NCI-H510A treated with DMSO at 0.1 percent for 48 hours (cell line): ENCODE results near the gene ANXA10.
A peak's percentile ranks its signal among the peaks of the same experiment; 100 is the strongest.
"Not testable (repeated sequence)": the region's sequence is repeated elsewhere in the genome, so short reads cannot be mapped to it uniquely, and the experiment has no call there.

Source experiments
- DNase-seq: peaks from one replicate; lab custom pipeline; 2025; lab: John Stamatoyannopoulos, UW

ANXA10 gene

DNA sequence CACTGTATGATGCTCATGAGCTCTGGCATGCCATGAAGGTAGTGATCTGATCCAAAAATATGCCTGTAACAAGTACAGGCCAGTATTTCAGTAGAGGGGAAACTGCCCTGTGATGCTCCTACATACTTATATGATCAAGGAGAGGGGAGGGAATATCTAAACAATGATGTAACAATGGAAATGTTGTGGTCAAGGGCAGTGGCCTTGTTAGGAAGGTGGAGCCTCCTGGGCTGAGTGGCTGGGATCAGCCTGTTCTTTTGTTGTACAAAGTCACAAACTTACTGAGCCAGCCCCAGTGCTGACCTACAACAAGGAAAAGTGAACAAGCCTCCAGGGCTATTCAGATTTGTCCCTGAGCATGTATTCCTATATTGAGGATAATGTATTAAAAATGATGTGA is 70.3 kb downstream of the ANXA10 start:
- DNase-seq: no peak

DNA sequence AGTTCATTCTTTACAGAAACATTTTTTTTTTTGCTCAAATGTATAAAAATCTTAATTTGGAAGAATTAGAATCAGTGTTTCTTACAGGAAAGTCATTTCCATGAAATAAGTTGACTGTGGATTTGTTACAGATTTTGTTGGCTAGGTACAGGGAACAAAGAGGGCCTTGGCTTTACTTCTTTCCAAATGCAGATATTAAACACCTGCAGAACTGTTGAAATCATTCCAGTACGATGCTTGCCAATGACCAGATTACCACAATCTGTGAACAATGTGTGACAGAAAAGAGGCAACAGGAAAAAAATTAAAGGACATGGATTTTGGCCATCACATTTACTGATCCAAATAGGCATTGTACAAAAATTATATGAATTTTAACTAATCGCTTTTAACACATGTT is 70.8 kb downstream of the ANXA10 start:
- DNase-seq: no peak

DNA sequence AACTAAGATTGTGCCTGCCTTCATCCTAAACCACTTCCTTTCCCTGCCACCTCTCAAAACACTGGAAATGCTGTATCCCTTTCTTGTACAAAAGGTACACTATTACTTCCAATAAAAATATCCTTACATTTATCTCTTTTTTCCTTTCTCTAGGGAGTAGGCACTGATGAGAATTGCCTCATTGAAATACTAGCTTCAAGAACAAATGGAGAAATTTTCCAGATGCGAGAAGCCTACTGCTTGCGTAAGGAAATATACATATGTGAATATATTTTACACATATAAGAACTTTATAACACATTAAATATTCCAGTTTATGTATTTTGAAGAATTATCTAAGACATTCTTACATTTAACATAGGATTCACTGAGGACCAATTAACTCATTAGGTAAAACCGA is 71.7 kb downstream of the ANXA10 start:
- no peak for DNase-seq

DNA sequence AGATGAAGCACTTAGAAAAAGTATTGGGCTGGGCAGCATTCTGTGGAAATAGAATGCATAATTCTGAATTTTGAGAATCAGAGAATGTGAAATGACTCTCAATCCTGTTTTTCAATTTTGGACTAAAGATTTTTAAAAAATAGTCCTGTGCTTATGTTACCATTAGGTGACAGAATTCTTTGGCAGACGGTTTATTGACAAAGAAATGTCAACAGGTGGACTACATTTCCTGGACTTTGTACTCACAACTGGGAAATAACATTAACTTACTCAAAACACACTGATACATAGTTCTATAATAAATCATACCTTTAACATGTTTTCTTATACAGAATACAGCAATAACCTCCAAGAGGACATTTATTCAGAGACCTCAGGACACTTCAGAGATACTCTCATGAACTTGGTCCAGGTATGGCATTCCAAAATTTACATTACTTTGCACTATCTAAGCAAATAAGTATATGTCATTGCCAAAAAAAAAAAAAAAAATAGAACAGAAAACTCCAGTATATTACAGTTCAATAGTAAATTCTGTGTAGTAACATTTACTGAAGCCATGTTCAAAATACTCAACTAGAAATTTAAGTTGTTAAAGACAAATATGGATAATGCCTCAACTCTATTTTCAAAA is 72.7 kb downstream of the ANXA10 start:
- DNase-seq: no peak

DNA sequence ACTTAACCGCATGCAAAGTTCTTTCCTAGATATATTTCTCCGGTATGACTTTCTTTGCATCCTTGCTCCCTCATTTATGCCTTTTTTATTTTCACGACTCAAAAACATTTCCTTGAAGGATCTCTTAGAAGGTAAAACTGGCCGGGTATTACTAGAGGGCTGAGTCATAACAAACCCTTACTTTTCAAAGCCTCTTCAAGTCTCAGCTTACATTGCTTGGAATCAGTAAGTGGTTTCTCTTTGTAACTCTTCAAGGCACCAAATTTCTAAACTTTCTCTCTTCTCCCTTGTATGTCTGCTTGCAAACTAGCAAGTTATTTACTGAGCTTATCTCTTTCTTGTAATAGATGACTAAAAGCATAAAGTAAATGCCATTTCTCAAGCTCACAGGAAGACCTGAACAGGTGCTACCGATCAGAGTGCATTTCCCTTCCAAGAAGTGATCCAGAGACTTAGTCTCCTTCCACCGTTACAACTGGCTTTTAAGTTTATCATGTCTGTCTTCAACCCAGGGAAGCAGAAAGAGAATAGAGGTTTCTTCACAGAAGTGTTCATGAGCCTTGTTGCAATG is 75.5 kb downstream of the ANXA10 start:
- DNase-seq: no peak

DNA sequence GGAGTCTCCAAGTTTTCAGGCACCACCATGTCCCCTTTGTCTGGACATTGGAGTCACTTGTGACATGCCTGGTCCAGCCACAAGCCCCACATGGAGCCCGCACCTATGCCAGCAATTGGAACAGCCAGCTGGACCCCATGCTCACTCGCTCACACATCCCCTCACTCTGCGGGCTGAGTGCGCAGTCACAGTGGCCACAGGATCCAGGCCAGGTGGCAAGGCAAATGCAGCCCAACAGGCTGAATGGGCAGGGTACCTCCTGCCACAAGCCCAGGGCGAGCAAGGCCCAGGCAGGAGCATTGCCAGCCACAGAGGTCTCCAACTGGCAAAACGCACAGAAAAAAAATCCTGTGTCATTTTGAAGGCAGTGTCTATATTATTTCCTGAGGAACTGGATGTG is 82.0 kb downstream of the ANXA10 start:
- no peak for DNase-seq

DNA sequence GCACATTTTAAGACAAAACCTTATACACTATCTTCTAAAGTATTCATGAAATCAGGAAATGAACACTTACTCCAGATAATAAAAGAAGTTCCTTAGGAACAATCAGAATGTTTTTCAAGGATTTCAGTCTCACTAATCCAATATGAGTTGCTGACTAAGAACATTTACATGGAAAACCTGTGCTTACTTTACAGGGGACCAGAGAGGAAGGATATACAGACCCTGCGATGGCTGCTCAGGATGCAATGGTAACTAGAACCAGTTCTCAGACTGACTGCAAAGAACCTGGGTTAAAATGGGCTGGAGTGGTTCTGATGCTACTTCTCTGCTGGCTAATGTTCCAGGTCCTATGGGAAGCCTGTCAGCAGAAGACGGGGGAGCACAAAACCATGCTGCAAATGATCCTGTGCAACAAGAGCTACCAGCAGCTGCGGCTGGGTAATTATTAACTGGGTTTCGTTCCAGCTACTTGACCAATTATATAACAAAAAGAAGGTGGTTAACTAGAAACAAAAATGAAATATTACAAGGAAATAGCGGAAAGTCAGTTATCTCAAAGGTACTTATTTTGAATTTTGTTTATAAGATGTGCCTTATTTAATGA is 85.3 kb downstream of the ANXA10 start:
- no peak for DNase-seq

DNA sequence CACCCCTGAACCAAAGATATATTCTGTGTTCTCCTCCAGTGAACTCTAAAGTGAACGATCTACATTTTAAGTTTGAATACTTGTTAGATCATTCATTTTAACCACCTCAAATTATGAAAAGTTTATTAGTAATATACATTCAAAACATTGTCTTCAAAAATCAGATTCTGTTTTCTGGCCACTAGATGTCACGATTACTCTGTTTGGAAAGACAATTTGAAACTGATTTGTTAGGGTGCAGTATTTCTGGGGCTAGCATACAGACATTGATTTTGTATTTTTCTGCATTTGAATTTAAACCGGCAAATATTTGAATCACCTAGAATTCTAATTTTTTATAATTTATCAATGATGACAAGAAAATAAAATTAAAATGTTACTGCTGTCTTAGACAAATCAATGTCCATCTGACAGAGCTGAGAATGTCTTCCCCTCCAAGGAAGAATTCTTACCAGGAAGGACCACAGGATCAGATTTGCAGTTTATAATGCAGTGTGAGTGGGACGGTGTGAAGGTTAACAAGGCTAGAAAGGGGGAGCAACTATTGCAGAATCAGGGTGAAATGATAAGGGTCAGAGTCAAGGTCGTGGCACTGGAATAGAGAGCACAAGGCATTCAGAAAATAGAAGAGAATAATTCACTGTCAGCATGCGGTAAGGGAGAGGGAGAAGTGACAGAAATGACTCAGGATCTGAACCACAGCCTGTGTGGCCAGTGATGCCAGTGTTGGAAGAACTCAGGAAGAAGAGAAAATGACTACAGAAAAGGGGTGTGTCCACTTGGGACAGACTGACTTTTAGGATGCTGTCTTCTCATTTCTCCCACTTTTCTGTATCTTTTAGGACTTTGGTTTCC is 91.6 kb downstream of the ANXA10 start:
- peak; percentile 43 for DNase-seq

DNA sequence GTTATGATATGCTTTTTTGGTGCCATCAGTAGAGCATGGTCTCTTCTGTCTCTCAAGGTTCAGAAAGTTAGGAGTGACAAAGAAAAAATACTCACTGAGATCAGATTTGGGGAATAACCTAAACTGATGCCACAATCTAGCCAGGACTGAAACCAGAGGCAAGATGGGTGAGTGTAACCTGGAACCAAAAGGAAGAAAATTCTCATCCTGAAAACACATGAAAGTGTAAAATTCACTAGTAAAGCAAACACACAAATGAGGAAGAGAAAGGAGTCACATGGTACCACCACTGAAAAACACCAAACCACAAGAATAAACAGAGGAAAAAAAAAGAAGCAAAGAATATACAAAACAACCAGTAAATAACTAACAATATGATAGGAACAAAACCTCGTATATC is 96.4 kb downstream of the ANXA10 start:
- DNase-seq: no peak

DNA sequence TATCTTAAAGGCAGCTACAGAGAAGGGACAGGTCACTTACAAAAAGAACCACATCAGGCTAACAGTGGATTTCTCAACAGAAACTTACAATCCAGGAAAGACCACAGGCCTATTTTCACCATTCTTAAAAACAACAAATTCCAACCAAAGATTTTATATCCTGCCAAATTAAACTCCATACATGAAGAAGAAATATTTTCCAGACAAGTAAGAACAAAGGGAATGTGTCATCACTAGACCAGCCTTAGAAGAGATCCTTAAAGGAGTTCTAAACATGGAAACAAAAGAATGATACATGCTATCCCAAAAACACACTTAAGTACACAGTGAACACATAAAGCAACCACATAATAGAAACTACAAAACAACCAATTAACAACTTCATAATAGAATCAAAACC is 105.6 kb downstream of the ANXA10 start:
- no peak for DNase-seq

DNA sequence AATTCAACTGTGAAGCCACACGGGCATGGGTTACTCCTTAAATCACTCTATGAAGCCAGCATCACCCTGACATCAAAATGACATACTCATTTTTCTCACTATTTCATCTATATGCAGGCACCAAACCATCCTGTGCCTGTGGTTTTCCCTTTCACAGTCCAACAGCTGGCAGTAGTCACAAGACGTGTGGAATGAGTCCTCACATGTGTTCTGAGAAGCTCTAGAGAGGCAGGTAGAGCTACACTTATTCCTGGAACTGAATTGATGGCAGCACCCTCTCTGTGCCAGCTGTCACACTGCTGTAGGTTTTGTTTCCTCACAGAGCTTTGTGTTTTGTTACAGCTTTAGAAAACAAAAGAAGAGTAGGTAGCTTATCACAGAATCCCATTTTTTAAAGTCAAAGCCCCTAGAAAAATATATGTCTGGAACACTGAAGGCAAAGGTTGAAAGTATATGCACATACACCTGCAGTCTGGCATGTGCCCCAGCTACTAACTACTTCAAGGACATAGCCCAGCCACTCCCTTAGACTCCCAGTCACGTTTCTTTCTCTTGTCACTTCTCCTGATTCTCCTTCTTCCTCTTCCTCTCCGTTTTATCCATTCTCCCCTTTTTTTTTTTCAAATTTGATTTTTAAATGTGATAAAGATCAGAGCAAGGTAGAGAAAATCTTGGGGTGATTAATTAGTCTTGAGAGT is 107.1 kb downstream of the ANXA10 start:
- no peak for DNase-seq

DNA sequence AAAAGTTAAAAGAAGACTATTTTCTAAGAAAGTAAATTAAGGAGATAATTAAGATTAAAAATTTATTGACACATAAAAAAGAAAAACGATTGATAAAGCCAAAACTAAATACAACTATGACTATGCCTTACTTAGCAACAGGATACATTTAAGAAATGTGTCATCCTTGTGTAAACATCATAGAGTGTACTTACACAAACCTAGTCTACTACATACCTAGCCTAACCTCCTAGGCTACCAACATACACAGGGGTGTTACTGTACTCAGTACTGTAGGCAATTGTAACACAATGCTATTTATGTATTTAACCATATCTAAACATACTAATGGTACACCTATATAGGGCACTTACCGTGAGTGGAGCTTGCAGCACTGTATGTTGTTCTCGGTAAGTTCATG is 108.3 kb downstream of the ANXA10 start:
- peak; percentile 10 for DNase-seq

DNA sequence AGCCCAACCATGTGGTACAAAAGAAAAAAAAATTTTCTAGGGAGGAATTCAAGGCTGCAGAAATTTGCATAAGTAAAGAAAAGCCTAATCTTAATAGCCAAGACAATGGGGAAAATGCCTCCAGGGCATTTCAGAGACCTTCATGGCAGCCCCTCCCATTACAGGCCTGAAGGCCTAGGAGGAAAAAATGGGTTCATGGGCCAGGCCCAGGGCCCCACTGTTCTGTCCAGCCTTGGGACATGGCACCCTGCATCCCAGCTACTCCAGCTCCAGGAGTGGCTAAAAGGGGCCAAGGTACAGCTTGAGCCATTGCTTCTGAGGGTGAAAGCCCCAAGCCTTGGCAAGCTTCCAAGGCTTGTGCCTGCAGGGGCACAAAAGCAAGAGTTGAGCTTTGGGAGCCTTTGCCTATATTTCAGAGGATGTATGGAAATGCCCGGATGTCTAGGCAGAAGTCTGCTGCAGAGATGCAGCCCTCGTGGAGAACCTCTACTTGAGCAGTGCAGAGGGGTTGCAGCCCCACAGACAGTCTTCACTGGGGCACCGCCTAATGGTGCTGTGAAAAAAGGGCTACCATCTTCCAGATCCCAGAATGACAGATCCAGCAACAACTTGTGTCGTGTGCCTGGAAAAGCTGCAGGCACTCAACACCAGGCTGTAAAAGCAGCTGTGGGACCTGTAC is 111.0 kb downstream of the ANXA10 start:
- DNase-seq: no peak

DNA sequence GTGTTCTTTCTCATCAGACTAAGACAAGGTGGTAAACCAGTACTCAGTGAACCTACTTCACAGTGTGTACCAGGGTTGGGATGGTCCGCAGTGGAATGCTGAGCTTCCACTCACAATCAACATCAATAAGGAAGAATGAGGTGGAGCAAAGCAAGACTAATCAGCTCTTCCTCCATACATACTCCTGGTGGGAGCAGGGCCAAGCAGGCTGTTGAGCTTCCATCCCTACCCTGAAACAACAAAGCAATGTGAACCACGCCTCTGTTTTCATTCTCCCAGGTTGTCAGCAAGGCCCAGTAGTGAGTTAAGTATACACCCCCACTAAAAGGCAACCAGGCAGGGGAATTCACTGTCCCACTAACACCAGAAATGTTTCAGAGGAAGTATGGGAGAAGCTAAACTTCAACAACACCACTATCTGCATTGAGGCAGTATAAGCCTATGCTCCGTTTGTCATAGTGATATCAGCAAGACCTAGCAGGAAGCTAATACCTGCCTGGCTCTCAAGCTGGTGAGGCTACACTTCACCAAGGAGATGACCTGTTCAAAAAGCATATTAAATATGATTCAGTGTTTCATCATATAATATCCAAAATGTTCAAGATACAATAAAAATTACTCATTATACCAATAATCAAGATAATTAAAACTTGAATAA is 116.7 kb downstream of the ANXA10 start:
- DNase-seq: no peak

DNA sequence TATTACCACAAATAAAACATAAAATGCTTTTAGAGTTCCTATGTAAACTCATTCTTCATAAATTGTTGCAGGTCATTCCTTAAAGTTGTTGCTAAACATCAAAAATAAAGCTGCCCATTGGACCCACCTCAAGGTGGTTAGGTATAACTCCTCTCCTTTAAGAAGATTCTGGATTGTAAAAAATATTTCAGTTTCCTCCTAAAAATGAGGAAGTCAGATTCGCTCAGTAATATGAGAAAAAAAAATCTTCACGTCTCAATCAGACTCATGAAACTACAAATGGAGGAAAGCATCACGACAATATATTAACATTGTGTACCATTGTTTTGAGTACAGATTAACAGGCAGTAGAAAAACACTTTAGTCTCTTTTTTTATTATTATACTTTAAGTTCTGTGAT is 120.3 kb downstream of the ANXA10 start:
- no peak for DNase-seq

DNA sequence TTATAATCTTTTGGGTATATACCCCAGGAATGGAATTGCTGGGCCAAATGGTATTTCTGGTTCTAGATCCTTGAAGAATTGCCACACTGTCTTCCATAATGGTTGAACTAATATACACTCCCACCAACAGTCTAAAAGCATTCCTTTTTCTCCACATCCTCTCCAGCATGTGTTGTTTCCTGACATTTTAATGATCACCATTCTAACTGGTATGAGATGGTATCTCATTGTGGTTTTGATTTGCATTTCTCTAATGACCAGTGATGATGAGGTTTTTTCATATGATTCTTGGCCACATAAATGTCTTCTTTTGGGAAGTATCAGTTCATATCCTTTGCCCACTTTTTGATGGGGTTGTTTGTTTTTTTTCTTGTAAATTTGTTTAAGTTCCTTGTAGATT is 121.2 kb downstream of the ANXA10 start:
- not testable (repeated sequence) for DNase-seq

DNA sequence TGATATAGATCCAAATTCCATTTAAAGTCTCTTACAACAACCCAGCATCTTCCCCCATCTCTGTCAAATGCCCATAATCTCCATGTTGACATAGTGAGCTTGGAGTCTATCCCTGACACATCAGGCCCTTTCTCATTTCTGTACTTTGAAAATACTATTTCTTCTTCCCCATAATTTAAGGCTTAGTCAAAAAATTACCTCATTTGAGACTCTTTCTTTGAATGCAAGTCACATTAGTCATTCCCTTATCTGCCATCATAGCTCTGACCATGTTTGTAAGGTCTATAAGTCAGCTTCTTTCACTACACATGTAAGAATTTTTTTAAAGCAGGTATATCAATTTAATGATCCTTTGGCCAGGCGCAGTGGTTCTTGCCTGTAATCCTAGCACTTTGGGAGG is 126.3 kb downstream of the ANXA10 start:
- no peak for DNase-seq

DNA sequence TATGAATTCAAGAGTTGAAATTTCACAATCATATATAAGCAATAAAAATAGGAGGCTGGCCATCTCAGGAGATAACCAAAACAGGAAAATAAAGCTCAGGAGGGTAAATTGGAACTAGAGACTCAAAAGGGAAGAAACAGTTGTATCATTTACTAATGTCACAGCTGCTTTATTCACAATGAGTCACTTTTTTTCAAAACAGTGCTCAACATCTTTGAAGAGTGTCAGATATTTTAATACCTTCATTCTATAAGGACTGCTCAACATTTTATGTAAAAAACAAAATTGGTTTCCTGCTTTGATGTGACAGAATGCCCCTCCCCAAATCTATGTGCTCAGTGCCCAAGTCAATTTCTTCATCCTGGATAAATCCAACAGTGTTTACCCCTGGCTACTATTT is 128.6 kb downstream of the ANXA10 start:
- no peak for DNase-seq

DNA sequence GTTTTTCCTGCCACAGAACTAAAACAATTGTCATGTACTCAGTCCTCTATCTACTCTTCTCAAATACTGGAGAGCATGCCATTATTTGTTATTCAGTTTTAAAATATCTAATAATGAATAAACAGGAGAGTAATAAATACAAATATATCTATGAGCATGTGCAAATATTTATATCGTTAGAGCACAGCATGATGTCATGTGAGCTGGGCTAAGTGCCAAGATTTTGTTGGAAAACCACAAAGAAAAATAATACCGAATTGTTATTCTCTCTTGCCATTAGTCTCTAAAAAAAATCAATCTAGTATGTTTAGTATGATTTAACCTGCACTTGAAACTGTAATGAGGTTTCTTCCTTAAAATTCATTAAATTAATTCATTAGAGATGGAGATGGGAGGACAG is 129.0 kb downstream of the ANXA10 start:
- DNase-seq: peak; percentile 10
